ENCODE measurements around the gene CKS2. TPM values are rescaled to one million over a fixed set of nuclear protein-coding genes. Genes with fewer than 3 reads are reported as not detected.

The CKS2 gene
- total RNA-seq, 3 donors from 2014 or later (not counting 1 experiment from before 2014, with no cell fraction given) = 11.4 to 18.3 (median 16.4) TPM

GRCh38 chr9:89361816-89362646 is 51.0 kb downstream of the CKS2 start:
- Histone ChIP-seq H3K27me3 (ENCODE audit: control insufficient read depth, insufficient read depth, low read length) (no peaks in the 10 kb centered on the region), H3K4me3 (ENCODE audit: low read length) (no peak overlapping the region), H3K4me1 (ENCODE audit: control insufficient read depth, insufficient read depth, low read length) (peaks cover 13% of the 10 kb centered on the region), H3K27ac (ENCODE audit: low read length) (no peak overlapping the region), H3K36me3 (ENCODE audit: control insufficient read depth, insufficient read depth, low read length) (peaks cover 52% of the 10 kb centered on the region), H3K9me3 (ENCODE audit: control insufficient read depth, insufficient read depth, low read length) (no peaks in the 10 kb centered on the region)
- Mint-ChIP-seq H3K4me3 (no peak overlapping the region), H3K27me3 (ENCODE audit: low read depth in 2 of 2) (no peaks in the 10 kb centered on the region), H3K9me3 (no peaks in the 10 kb centered on the region), H3K36me3 (peaks cover 18% of the 10 kb centered on the region), H3K27ac (peak overlapping the region in 1 of 2 donors; percentile 72), H3K4me1 (peaks cover 15 to 28% of the 10 kb centered on the region in 2 donors)
- no peak for DNase-seq
- WGBS (ENCODE audit: insufficient coverage) = 92% methylated on average over 9 of the region's 9 CpGs
- intact Hi-C loops (cut with micrococcal nuclease) = no loop called here
- no peak for TF ChIP-seq CTCF (IDR thresholded peaks at IDR 0.05)
- ATAC-seq = no peak

DNA sequence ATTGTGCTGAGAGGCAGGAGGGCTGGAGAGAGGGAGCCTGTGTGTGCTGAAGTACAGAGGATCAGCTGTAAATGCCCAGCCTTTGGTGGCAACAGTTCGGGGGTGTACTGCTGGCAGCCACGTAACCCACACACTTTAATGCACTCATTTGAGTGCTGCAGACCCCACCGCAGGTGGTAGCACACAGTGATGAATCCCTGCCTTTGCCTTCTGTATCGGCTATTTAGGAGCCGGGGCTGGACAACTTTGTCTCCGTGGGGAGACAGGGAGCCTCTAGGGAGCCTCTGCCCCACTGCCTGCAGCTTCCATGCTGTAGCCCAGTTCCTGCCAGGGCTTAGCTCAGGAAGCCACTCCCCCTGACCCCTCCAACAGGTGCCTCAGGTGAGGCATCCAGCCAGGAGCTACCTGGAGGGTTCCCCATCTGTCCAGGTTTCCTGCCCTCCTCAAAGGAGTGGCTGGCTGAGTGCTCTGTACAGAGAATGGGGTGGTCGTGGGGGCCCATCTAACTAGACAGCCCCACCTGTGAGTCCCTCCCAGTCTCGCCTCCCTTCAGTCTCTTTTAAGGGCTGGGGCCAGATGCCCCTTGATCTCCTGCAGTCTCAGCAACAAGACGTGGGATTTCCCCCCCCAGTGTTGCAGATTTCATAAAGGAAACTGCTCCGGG is 51.8 kb downstream of the CKS2 start:
- 94% methylated on average over 10 of the region's 10 CpGs for WGBS (ENCODE audit: insufficient coverage)
- Histone ChIP-seq H3K36me3 (ENCODE audit: control insufficient read depth, insufficient read depth, low read length) (peaks cover 45% of the 10 kb centered on the region), H3K27me3 (ENCODE audit: control insufficient read depth, insufficient read depth, low read length) (no peaks in the 10 kb centered on the region), H3K27ac (ENCODE audit: low read length) (no peak overlapping the region), H3K4me3 (ENCODE audit: low read length) (no peak overlapping the region), H3K4me1 (ENCODE audit: control insufficient read depth, insufficient read depth, low read length) (peaks cover 7% of the 10 kb centered on the region), H3K9me3 (ENCODE audit: control insufficient read depth, insufficient read depth, low read length) (no peaks in the 10 kb centered on the region)
- H3K27ac Mint-ChIP-seq = no peak overlapping the region
- intact Hi-C loops (cut with micrococcal nuclease) = no loop called here
- TF ChIP-seq CTCF (IDR thresholded peaks at IDR 0.05) = no peak
- DNase-seq = no peak
- H3K27me3 Mint-ChIP-seq (ENCODE audit: low read depth in 2 of 2) = no peaks in the 10 kb centered on the region
- H3K9me3 Mint-ChIP-seq = no peaks in the 10 kb centered on the region
- no peak overlapping the region for H3K4me3 Mint-ChIP-seq
- H3K36me3 Mint-ChIP-seq = peaks cover 18% of the 10 kb centered on the region
- ATAC-seq = no peak
- H3K4me1 Mint-ChIP-seq = peaks cover 8 to 21% of the 10 kb centered on the region in 2 donors

GRCh38 chr9:89363311-89363670 is 52.3 kb downstream of the CKS2 start:
- intact Hi-C loops (cut with micrococcal nuclease) = no loop called here
- no peak for TF ChIP-seq CTCF (IDR thresholded peaks at IDR 0.05)
- no peak for DNase-seq
- no peaks in the 10 kb centered on the region for H3K9me3 ChIP-seq (ENCODE audit: control insufficient read depth, insufficient read depth, low read length)
- Mint-ChIP-seq H3K36me3 (peaks cover 18% of the 10 kb centered on the region), H3K4me1 (peaks cover 10 to 18% of the 10 kb centered on the region in 2 donors), H3K4me3 (no peak overlapping the region), H3K27me3 (ENCODE audit: low read depth in 2 of 2) (no peaks in the 10 kb centered on the region), H3K27ac (no peak overlapping the region), H3K9me3 (no peaks in the 10 kb centered on the region)
- WGBS (ENCODE audit: insufficient coverage) = 91% methylated on average over 6 of the region's 6 CpGs
- H3K36me3 ChIP-seq (ENCODE audit: control insufficient read depth, insufficient read depth, low read length) = peaks cover 39% of the 10 kb centered on the region
- H3K27me3 ChIP-seq (ENCODE audit: control insufficient read depth, insufficient read depth, low read length) = no peaks in the 10 kb centered on the region
- ATAC-seq = no peak
- peaks cover 2% of the 10 kb centered on the region for H3K4me1 ChIP-seq (ENCODE audit: control insufficient read depth, insufficient read depth, low read length)
- no peak overlapping the region for H3K27ac ChIP-seq (ENCODE audit: low read length)
- no peak overlapping the region for H3K4me3 ChIP-seq (ENCODE audit: low read length)
